ENCODE results near the gene AKAP11.

AKAP11 gene

GRCh38 chr13:42367831-42368230, 95.9 kb downstream of the AKAP11 start:
- Histone ChIP-seq H3K27ac (no peak overlapping the region), H3K4me3 (no peak overlapping the region)

GRCh38 chr13:42369071-42369797, 97.3 kb downstream of the AKAP11 start:
- no peak overlapping the region for H3K4me3 ChIP-seq
- no peak overlapping the region for H3K27ac ChIP-seq

GRCh38 chr13:42370229-42370628, 98.3 kb downstream of the AKAP11 start:
- no peak overlapping the region for H3K4me3 ChIP-seq
- H3K27ac ChIP-seq, result no peak overlapping the region

Data from skin epidermis (tissue), 12 donors.